GM12878 (cell line): ENCODE results near the gene ITCH. TPM values are rescaled to one million over a fixed set of nuclear protein-coding genes. Genes with fewer than 3 reads are reported as not detected.
A peak's percentile ranks its signal among the peaks of the same experiment; 100 is the strongest.
"Not testable (repeated sequence)": the region's sequence is repeated elsewhere in the genome, so short reads cannot be mapped to it uniquely, and the experiment has no call there.

Experiments used
- ATAC-seq: fragments of 200-7000 bp; cut with Tn5 transposase; 3 replicates; pipeline ENCODE4 v1.9.1; 2020; ENCODE audit warnings: mild to moderate bottlenecking, moderate library complexity
- BruUV-seq: library from RNA; stranded (reverse); fragments of 400-500 nt; replicated peaks from 2 replicates; lab custom pipeline; 2021; lab: Mats Ljungman, UMichigan
- CTCF ChIA-PET: fragments of 300-600 bp; sonication (Branson Sonifier 250); formaldehyde crosslinking; extraction: SDS; loops from one replicate; lab custom pipeline; 2021; ENCODE audit warnings: inconsistent platforms; lab: Yijun Ruan, JAX
- POLR2A ChIA-PET: fragments of 350-600 bp; formaldehyde crosslinking; extraction: SDS; loops from one replicate; lab custom pipeline; 2021; ENCODE audit warnings: inconsistent platforms; lab: Charles Lee
- RAD21 ChIA-PET: fragments of 300-600 bp; sonication (Branson Sonifier 250); formaldehyde crosslinking; loops from one replicate; lab custom pipeline; 2023; ENCODE audit warnings: antibody characterized with exemption; ENCODE audit not compliant: unreplicated experiment; lab: Charles Lee
- SMC1A ChIA-PET: fragments of 300-600 bp; sonication (Branson Sonifier 250); formaldehyde crosslinking; loops from one replicate; lab custom pipeline; 2023; ENCODE audit not compliant: unreplicated experiment, uncharacterized antibody; lab: Charles Lee
- DNase-seq: peaks from one replicate; pipeline ENCODE4 v3.0.0-alpha.2; 2011; ENCODE audit warnings: low read depth, low spot score
- FAIRE-seq: peaks from 3 replicates; lab custom pipeline; 2011; peaks lifted over from hg19 to GRCh38; lab: Jason Lieb, UNC
- H2AFZ ChIP-seq: 2 replicates; pipeline ENCODE4 v1.6.0; 2011; ENCODE audit warnings: low read depth, low read length, control low read depth; ENCODE audit not compliant: control insufficient read depth
- H3K27ac ChIP-seq: 2 replicates; pipeline ENCODE4 v1.5.1; 2011; ENCODE audit warnings: control low read depth; ENCODE audit not compliant: control insufficient read depth, insufficient read depth
- H3K27me3 ChIP-seq, 2 experiments: replicated peaks in 1 of 2; 2 replicates each; pipeline versions ENCODE4 v1.6.0 to v1.6.1; 2011; ENCODE audit warnings: low read length in 1 of 2; ENCODE audit not compliant: control insufficient read depth in 2 of 2, insufficient read depth in 2 of 2
- H3K36me3 ChIP-seq, 2 experiments: 2 replicates each; pipeline ENCODE4 v1.5.1; 2011; ENCODE audit warnings: low read length in 1 of 2; ENCODE audit not compliant: control insufficient read depth in 2 of 2, insufficient read depth in 2 of 2
- H3K4me1 ChIP-seq: 2 replicates; pipeline ENCODE4 v1.6.1; 2011; ENCODE audit warnings: mild to moderate bottlenecking, low read length, moderate library complexity, mixed read lengths; ENCODE audit not compliant: control insufficient read depth, insufficient read depth
- H3K4me2 ChIP-seq: 2 replicates; pipeline ENCODE4 v1.6.0; 2011; ENCODE audit warnings: control low read depth; ENCODE audit not compliant: control insufficient read depth, insufficient read depth
- H3K4me3 ChIP-seq: fragments of 200-600 bp; sonication (generic); 2 replicates; pipeline ENCODE4 v1.5.1; 2016
- H3K79me2 ChIP-seq: 2 replicates; pipeline ENCODE4 v1.6.0; 2011; ENCODE audit warnings: low read length; ENCODE audit not compliant: control insufficient read depth, insufficient read depth
- H3K9ac ChIP-seq: 2 replicates; pipeline ENCODE4 v1.8.0; 2011; ENCODE audit warnings: low read length, control low read depth, mixed read lengths; ENCODE audit not compliant: control insufficient read depth, insufficient read depth
- H3K9me3 ChIP-seq: replicated peaks from 3 replicates; pipeline ENCODE4 v1.5.1; 2011; ENCODE audit warnings: mild to moderate bottlenecking, low read length; ENCODE audit not compliant: control insufficient read depth, insufficient read depth
- H4K20me1 ChIP-seq: 2 replicates; pipeline ENCODE4 v1.6.0; 2011; ENCODE audit not compliant: control insufficient read depth, insufficient read depth
- E2F8 ChIP-seq: fragments of 450-650 bp; IDR thresholded peaks from 2 replicates; pipeline ENCODE4 v1.6.1; 2018; ENCODE audit warnings: mild to moderate bottlenecking, low read depth, moderate library complexity; ENCODE audit not compliant: partially characterized antibody
- ZBTB33 ChIP-seq: fragments of 450-650 bp; IDR thresholded peaks from 2 replicates; pipeline ENCODE4 v1.6.1; 2017; ENCODE audit warnings: mild to moderate bottlenecking
- WGBS: methylation state at CpG from one replicate; pipeline ENCODE4 v1.1.6; 2016; ENCODE audit warnings: low lambda C conversion rate; ENCODE audit not compliant: insufficient replicate concordance, insufficient coverage; ENCODE audit errors: missing lambda C conversion rate; 5-methylcytosine and 5-hydroxymethylcytosine counted together
- in situ Hi-C: fragments of 300-500 bp; cut with MboI; formaldehyde crosslinking; loops from 9 replicates; pipeline ENCODE4 v1.14.3; 2018; ENCODE audit warnings: mixed read lengths
- intact Hi-C: fragments of 100-400 bp; cut with micrococcal nuclease; formaldehyde crosslinking; loops from one replicate; pipeline ENCODE4 v1.14.2; 2022; ENCODE audit not compliant: unreplicated experiment
- polyA plus RNA-seq, 11 experiments: library from polyadenylated mRNA; depleted of rRNA in 4 of 11; unstranded in 6 of 11; stranded (reverse) in 5 of 11; fragments of >200 nt; fragmentation: Nextera tagmentation in 4 of 11; fragmentation: Illumina TruSeq in 1 of 11; extraction: Ambion mirVana in 4 of 11; extraction: Trizol in 1 of 11; gene quantifications; 1 replicate in 1 of 11; 2 replicates in 10 of 11; pipeline versions ENCODE4 v1.2.1 to v1.2.3, GENCODE V29; 2011 to 2016; ENCODE audit warnings: inconsistent platforms in 2 of 11, missing spikeins in 2 of 11, low read depth in 1 of 11
- total RNA-seq, 4 experiments: library from RNA; depleted of rRNA in 3 of 4; stranded (reverse); fragments of >200 nt in 3 of 4; fragmentation: Illumina TruSeq in 1 of 4; extraction: Trizol in 1 of 4; gene quantifications; 2 replicates each; pipeline versions ENCODE4 v1.2.1 to v1.2.3, GENCODE V29; 2013 to 2021

Gene ITCH
- total and polyA plus RNA-seq, 10 of the 15 experiments (the other 5 are each of a cell fraction or from before 2014, with no cell fraction given) = 7.5 to 46.1 (median 21.5) TPM

GRCh38 chr20:34479627-34480026 lies 116.6 kb downstream of the ITCH start (continued):
- no peak for TF ChIP-seq E2F8
- no peak for TF ChIP-seq ZBTB33

GRCh38 chr20:34482154-34482553 lies 119.1 kb downstream of the ITCH start:
- H3K9ac ChIP-seq, H3K79me2 ChIP-seq, H3K27ac ChIP-seq, RAD21 ChIA-PET, ATAC-seq, H3K4me1 ChIP-seq, H3K27me3 ChIP-seq, H2AFZ ChIP-seq, H3K9me3 ChIP-seq, DNase-seq, H3K4me2 ChIP-seq, POLR2A ChIA-PET, in situ Hi-C loops, H3K4me3 ChIP-seq, BruUV-seq, H4K20me1 ChIP-seq, FAIRE-seq, intact Hi-C loops: not testable (repeated sequence)
- CTCF ChIA-PET = interaction anchor here (0.6 to 1.8 kb wide), 3 partner anchors 8 to 266 kb away, joined by 3 to 5 read pairs (median 3); no protein-coding TSS in a partner anchor
- whole genome bisulfite sequencing = 0% methylated on average over 1 of the region's 1 CpG
- SMC1A ChIA-PET = interaction anchor here (1.3 kb wide), 1 partner anchor 169 kb away, joined by 3 read pairs; no protein-coding TSS in a partner anchor
- H3K36me3 ChIP-seq = peaks cover 0 to 17% of the 10 kb centered on the region in 2 experiments; a peak in 3 of 4 replicates

- not testable (repeated sequence) for FAIRE-seq
Observed at GRCh38 chr20:34483585-34484220, 120.6 kb downstream of the ITCH start.

More at GRCh38 chr20:34483585-34484220, 120.6 kb downstream of the ITCH start:
- H3K79me2 ChIP-seq, H3K4me3 ChIP-seq, H4K20me1 ChIP-seq, H3K9me3 ChIP-seq, intact Hi-C loops, in situ Hi-C loops, H3K9ac ChIP-seq, H2AFZ ChIP-seq, H3K27ac ChIP-seq, H3K4me1 ChIP-seq, ATAC-seq, H3K27me3 ChIP-seq, RAD21 ChIA-PET, DNase-seq, H3K4me2 ChIP-seq: not testable (repeated sequence)
- ChIA-PET SMC1A (interaction anchor here (1.4 kb wide), 1 partner anchor 171 kb away, joined by 3 read pairs; no protein-coding TSS in a partner anchor), CTCF (interaction anchor here (0.6 to 1.8 kb wide), 3 partner anchors 10 to 194 kb away, joined by 3 to 5 read pairs (median 4); no protein-coding TSS in a partner anchor), POLR2A (interaction anchor here (0.6 kb wide), 2 partner anchors 751 to 1061 kb away, joined by 3 read pairs; no protein-coding TSS in a partner anchor)
- WGBS = 97% methylated on average over 3 of the region's 3 CpGs
- BruUV-seq = TSS peak; percentile 25
- peaks cover 0 to 15% of the 10 kb centered on the region in 2 experiments; a peak in 3 of 4 replicates for H3K36me3 ChIP-seq
